ENCODE results near the gene AVPR2.
A peak's percentile ranks its signal among the peaks of the same experiment; 100 is the strongest.

The AVPR2 gene

GRCh38 chrX:153881281-153881680 lies 23.2 kb upstream of the AVPR2 start:
- TF ChIP-seq CTCF (conservative IDR thresholded peaks at IDR 0.05; ENCODE audit: low read depth, low read length) = no peak
- H3K4me3 ChIP-seq (ENCODE audit: low read length) = no peak overlapping the region
- DNase-seq (ENCODE audit: low read depth) = no peak

DNA sequence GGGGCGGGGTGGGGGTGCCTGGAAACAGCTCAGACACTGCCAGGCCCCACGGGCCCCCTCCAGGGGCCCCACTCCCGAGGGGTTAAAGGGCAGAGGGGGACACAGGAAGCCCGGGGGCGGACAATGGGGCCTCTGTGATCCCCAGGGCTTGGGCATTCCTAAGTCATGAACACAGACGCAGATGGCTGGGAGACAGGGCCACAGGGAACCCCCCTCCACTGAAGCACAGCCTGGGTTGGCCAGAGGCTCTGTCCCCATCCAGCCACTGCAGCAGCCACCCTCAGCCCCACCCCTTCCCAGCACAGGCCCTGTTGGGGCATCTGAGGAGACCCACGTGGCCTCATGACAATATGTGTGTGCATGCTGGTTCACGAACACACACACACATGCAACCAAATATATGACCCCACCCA lies 22.4 kb upstream of the AVPR2 start:
- TF ChIP-seq CTCF (conservative IDR thresholded peaks at IDR 0.05; ENCODE audit: low read depth, low read length) = no peak

GRCh38 chrX:153882557-153882956 lies 21.9 kb upstream of the AVPR2 start:
- TF ChIP-seq CTCF (conservative IDR thresholded peaks at IDR 0.05; ENCODE audit: low read depth, low read length) = no peak
- DNase-seq (ENCODE audit: low read depth) = no peak
- H3K4me3 ChIP-seq (ENCODE audit: low read length) = no peak overlapping the region

More for the DNA sequence above, 22.4 kb upstream of the AVPR2 start:
- DNase-seq (ENCODE audit: low read depth) = no peak
- no peak overlapping the region for H3K4me3 ChIP-seq (ENCODE audit: low read length)

DNA sequence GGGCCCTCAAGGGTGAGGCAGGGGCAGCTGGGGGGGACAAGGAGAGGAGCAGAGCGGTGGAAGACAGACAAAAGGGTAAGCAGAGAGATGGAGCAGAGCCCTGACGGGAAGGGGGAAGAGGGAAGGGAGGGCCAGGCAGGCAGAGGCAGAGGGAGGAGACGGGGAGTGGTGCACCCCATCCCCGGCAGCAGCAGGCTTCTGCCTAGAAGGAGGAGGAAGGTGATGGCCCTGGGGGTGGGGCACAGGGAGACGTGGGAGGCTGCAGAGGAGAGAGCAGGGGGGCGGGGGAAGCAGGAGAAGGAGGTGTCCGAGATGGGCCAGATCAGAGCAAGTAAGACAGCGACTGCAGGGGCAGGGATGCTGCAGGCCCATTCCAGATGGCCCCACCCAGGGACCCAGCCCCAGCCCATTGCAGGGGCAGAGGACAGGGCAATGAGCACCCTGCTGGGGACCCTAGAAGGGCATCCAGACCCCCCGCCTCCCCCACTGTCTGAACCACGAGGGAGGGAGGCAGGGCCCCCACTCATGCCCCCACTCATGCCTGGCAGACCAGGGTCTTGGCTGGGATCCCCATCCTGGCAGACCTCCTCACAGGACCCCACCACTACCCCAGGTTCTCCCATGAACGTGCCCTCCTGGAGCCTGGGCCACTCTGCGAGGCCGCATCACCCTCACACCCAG lies 21.2 kb upstream of the AVPR2 start:
- no peak overlapping the region for H3K4me3 ChIP-seq (ENCODE audit: low read length)
- no peak for DNase-seq (ENCODE audit: low read depth)

GRCh38 chrX:153884136-153884535 lies 20.3 kb upstream of the AVPR2 start:
- DNase-seq (ENCODE audit: low read depth) = no peak
- no peak overlapping the region for H3K4me3 ChIP-seq (ENCODE audit: low read length)
- no peak for TF ChIP-seq CTCF (conservative IDR thresholded peaks at IDR 0.05; ENCODE audit: low read depth, low read length)

More for the DNA sequence above, 21.2 kb upstream of the AVPR2 start:
- no peak for TF ChIP-seq CTCF (conservative IDR thresholded peaks at IDR 0.05; ENCODE audit: low read depth, low read length)

DNA sequence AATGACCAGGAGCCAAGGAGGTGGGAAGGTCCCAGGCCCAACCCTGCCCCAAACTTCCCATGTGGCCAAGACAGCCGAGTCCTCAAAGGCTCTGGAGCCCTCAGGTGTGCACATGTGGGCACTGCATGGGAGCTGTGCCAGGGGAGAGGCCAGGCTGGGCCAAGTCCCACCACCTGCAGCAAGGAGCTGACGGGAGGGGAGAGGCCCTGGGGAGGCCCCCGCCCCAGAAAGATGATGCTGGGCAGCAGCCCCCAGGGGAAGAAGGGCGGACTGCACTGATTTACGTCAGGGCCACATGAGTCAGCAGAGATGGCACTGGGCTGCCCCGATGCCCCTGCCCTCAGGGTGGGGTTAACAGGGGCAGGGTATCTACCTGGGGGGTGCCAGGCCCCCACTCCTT lies 19.9 kb upstream of the AVPR2 start:
- DNase-seq (ENCODE audit: low read depth) = no peak
- no peak overlapping the region for H3K4me3 ChIP-seq (ENCODE audit: low read length)
- peak; percentile 11 for TF ChIP-seq CTCF (conservative IDR thresholded peaks at IDR 0.05; ENCODE audit: low read depth, low read length)

GRCh38 chrX:153885208-153885787 lies 19.2 kb upstream of the AVPR2 start:
- no peak overlapping the region for H3K4me3 ChIP-seq (ENCODE audit: low read length)
- DNase-seq (ENCODE audit: low read depth) = no peak
- no peak for TF ChIP-seq CTCF (conservative IDR thresholded peaks at IDR 0.05; ENCODE audit: low read depth, low read length)

All from retinal pigment epithelial cell (primary cell).